ENCODE results near the gene SRSF8.
A peak's percentile ranks its signal among the peaks of the same experiment; 100 is the strongest.
"Not testable (repeated sequence)": the region's sequence is repeated elsewhere in the genome, so short reads cannot be mapped to it uniquely, and the experiment has no call there.

Gene SRSF8

DNA sequence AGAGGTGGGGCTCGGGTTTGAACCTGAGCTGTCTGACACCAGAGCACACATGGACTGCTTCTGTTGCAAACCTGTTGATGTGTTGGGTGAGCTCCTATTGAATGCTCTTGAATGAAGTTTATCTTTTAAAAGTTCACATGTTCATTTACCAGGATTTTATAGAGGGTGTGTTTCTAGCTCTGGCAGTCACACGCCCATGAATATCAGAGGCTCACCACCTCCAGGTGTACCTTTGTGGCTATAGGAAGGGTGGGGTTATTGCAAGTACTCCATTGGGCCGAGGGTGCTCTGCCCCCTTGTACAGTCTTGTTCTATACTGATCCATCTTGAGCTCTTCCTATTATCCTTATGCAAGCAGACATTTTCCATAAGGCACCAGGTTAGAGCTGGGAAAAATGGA lies 32.1 kb downstream of the SRSF8 start:
- no peak for DNase-seq

- no peak for DNase-seq
Measured at GRCh38 chr11:95100191-95100648, 33.5 kb downstream of the SRSF8 start.

- no peak for DNase-seq
Measured at GRCh38 chr11:95100856-95101507, 34.3 kb downstream of the SRSF8 start.

DNA sequence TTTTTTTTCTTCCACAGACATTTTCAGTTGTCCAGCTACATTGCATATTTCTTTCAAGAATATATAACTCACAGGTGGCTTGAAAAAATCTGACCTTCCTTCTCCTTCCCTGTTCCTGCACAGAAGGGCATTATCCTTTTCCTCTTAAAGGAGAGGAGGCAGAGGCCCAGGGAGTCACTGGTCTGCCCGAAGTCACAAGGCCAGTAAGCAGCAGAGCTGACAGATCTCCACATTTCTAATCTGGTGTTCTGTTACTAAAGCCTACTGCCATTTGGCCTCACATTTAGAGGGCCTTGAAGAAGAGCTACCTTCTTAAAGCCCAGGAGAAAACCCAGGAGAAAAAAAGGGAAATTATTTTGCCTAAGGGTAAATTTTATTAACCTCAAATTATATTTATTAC lies 35.2 kb downstream of the SRSF8 start:
- no peak for DNase-seq

DNA sequence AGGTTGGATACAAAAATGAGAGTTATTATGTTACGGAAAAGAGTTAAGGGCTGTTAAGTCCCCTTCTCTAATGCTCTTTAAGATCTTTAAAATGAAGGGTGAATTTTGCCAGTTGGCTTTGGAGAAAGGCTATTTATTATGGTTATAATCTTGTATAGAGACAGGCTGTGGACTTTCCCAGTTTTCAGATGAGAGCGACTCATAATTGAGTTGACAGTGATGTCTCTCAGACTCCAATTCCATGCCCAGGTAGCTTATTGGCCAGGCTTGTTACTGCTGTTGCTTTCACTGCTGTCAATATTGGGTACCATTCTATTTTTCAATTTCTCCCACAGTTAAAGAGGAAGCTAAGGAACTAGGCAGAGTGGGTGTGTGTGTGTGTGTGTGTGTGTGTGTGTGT lies 36.0 kb downstream of the SRSF8 start:
- DNase-seq: no peak

GRCh38 chr11:95103701-95104100 lies 37.0 kb downstream of the SRSF8 start:
- no peak for DNase-seq

GRCh38 chr11:95104121-95104830 lies 37.6 kb downstream of the SRSF8 start:
- DNase-seq: no peak

- DNase-seq: peak in 1 of 2 experiments; percentile 69
Measured at GRCh38 chr11:95104856-95105255, 38.1 kb downstream of the SRSF8 start.

GRCh38 chr11:95108159-95108611 lies 41.5 kb downstream of the SRSF8 start:
- DNase-seq: peak; percentile 53 to 59

- no peak for DNase-seq
Measured at GRCh38 chr11:95108671-95109551, 42.2 kb downstream of the SRSF8 start.

- not testable (repeated sequence) for DNase-seq
Measured at GRCh38 chr11:95111471-95111870, 44.8 kb downstream of the SRSF8 start.

DNA sequence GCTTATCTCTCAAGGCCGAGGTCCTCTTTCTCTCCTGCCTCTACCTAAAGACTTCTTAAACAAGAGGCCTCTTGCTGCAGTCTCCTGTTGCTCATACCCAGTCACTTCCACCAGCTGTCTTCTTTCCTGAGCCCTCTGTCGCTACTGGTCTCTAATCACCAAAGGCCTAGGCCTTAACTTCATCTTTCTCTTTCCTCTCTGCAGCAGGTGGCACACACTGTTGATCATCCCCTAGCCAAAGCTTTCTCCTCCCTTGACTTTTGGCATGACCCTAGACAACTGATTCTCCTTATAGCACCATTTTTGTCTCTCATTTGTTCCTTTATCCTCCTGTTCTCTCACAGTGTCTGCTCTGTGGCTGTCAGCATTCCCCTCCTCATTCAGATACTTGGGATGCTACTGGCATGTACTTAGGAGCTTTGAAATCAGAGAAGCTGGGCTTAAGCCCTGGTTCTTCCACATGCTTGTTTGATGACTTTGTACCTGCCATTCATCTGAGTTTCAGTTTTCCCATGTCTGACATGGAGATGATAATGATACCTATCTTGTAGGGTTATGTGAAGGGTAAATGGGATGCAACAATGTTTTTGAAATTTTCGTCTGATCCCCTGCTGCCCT lies 45.3 kb downstream of the SRSF8 start:
- DNase-seq: no peak

DNA sequence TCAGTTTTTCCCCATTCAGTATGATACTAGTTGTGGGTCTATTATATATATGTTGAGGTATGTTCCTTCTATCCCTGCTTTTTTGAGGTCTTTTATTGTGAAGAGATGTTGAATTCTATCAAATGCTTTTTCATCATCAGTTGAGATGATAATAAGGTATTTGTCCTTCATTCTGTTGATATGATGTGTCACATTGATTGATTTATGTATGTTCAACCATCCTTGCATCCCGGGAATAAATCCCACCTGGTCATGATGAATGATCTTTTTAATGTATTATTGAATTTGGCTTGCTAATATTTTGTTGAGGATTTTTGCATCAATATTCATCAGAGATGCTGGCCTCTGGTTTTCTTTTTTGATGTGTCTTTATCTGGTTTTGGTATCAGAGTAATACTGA lies 48.9 kb downstream of the SRSF8 start:
- DNase-seq: no peak

DNA sequence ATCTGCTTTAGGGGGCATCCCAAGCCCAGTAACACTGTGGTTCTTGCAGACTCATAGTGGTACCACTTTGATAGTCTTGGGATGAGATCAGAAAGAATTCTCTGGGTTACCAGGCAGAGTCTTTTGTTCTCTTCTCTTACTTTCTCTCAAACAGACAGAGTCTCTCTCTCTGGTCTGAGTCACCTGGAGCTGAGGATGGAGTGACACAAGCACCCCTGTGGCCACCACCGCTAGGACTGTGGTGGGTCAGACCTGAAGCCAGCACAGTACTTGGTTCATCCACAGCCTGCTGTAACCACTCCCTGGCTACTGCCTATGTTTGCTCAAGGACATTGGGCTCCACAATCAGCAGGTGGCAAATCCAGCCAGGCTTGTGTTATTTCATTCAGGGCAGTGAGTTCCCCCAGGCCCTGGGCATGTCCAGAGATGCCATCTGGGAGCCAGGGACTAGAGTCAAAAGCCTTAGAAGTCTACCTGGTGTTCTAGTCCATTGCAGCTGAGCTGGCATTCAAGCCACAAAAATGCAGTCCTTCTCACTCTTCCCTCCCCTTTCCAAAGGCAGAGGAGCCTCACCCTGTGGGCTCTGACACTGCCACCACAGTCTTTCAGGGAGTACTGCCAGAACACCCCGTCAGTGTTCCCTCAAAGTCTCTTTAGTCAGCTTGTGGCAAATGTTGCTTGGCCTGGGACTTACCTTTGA lies 52.8 kb downstream of the SRSF8 start:
- DNase-seq: no peak
